SK-N-SH (cell line): ENCODE data around the gene BCAR3. TPM values are rescaled to one million over a fixed set of nuclear protein-coding genes. Genes with fewer than 3 reads are reported as not detected.

Experiments
- CTCF ChIA-PET: fragments of 300-600, 350-600 bp; formaldehyde crosslinking; extraction: SDS; loops from one replicate; lab custom pipeline; 2021; lab: Yijun Ruan, JAX
- POLR2A ChIA-PET: fragments of 350-600 bp; sonication (Branson Sonifier 250); formaldehyde crosslinking; extraction: SDS; loops from one replicate; lab custom pipeline; 2020; ENCODE audit warnings: antibody characterized with exemption, inconsistent platforms; lab: Yijun Ruan, JAX
- DNase-seq: peaks from one replicate; pipeline ENCODE4 v3.0.0; 2012
- H2AFZ ChIP-seq: fragments of 200-600 bp; sonication (generic); 2 replicates; pipeline ENCODE4 v1.8.1; 2016; ENCODE audit warnings: antibody characterized with exemption, mild to moderate bottlenecking, low read depth
- H3F3A ChIP-seq: fragments of 200-600 bp; sonication (generic); replicated peaks from 2 replicates; pipeline ENCODE3; 2016; ENCODE audit warnings: antibody characterized with exemption, mild to moderate bottlenecking; ENCODE audit not compliant: insufficient read depth
- H3K27ac ChIP-seq, 2 experiments: fragments of 200-500 bp in 1 of 2; fragments of 200-600 bp in 1 of 2; sonication (Bioruptor generic) in 1 of 2; sonication (generic), shearing (Covaris generic) in 1 of 2; 2 replicates each; pipeline versions ENCODE4 v1.5.1 to v1.6.1; 2014 to 2016; ENCODE audit warnings: low read depth in 2 of 2, inconsistent platforms in 1 of 2, low read length in 1 of 2, mild to moderate bottlenecking in 1 of 2, mixed read lengths in 1 of 2
- H3K27me3 ChIP-seq: fragments of 200-600 bp; sonication (generic), shearing (Covaris generic); 2 replicates; pipeline ENCODE4 v1.6.1; 2016; ENCODE audit warnings: mixed run types; ENCODE audit not compliant: insufficient read depth
- H3K36me3 ChIP-seq, 2 experiments: fragments of 200-500 bp in 1 of 2; fragments of 200-600 bp in 1 of 2; sonication (Bioruptor generic) in 1 of 2; sonication (generic) in 1 of 2; replicated peaks in 1 of 2; 2 replicates each; pipeline versions ENCODE3 to v1.5.1; 2014 to 2016; ENCODE audit warnings: low read length in 1 of 2, mild to moderate bottlenecking in 1 of 2; ENCODE audit not compliant: insufficient read depth in 2 of 2, control insufficient read depth in 1 of 2
- H3K4me1 ChIP-seq, 2 experiments: fragments of 200-500 bp in 1 of 2; fragments of 200-600 bp in 1 of 2; sonication (Bioruptor generic) in 1 of 2; sonication (generic), shearing (Covaris generic) in 1 of 2; 2 replicates each; pipeline versions ENCODE4 v1.5.1 to v1.6.1; 2014 to 2016; ENCODE audit warnings: low read depth in 1 of 2, low read length in 1 of 2, mixed run types in 1 of 2; ENCODE audit not compliant: insufficient read depth in 2 of 2, control insufficient read depth in 1 of 2
- H3K4me2 ChIP-seq: fragments of 200-600 bp; sonication (generic), shearing (Covaris generic); 2 replicates; pipeline ENCODE4 v1.6.1; 2017; ENCODE audit warnings: mixed run types
- H3K4me3 ChIP-seq, 2 experiments: fragments of 200-500 bp in 1 of 2; fragments of 200-600 bp in 1 of 2; sonication (Bioruptor generic) in 1 of 2; sonication (generic), shearing (Covaris generic) in 1 of 2; 2 replicates each; pipeline versions ENCODE4 v1.5.1 to v1.8.1; 2014 to 2016; ENCODE audit warnings: low read depth in 2 of 2, inconsistent platforms in 1 of 2, low read length in 1 of 2, mild to moderate bottlenecking in 1 of 2, mixed read lengths in 1 of 2, moderate library complexity in 1 of 2
- H3K79me2 ChIP-seq: fragments of 200-600 bp; sonication (generic); 2 replicates; pipeline ENCODE4 v1.8.1; 2017; ENCODE audit warnings: mild to moderate bottlenecking; ENCODE audit not compliant: insufficient read depth
- H3K9ac ChIP-seq: fragments of 200-600 bp; sonication (generic); 2 replicates; pipeline ENCODE4 v1.6.1; 2017; ENCODE audit warnings: mixed run types
- H3K9me2 ChIP-seq: fragments of 200-600 bp; sonication (generic); 2 replicates; pipeline ENCODE4 v1.6.1; 2017; ENCODE audit warnings: mixed run types
- H3K9me3 ChIP-seq: fragments of 200-600 bp; sonication (generic); 2 replicates; pipeline ENCODE4 v1.6.1; 2017; ENCODE audit warnings: mixed run types, mild to moderate bottlenecking, moderate library complexity
- H4K20me1 ChIP-seq: fragments of 200-600 bp; sonication (generic); 2 replicates; pipeline ENCODE4 v1.6.1; 2017; ENCODE audit warnings: mild to moderate bottlenecking, mixed run types; ENCODE audit not compliant: insufficient read depth
- ELF1 ChIP-seq: IDR thresholded peaks from 2 replicates; pipeline ENCODE4 v1.4.0; 2012
- EP300 ChIP-seq, 2 experiments: IDR thresholded peaks; 2 replicates each; pipeline versions ENCODE4 v1.4.0 to v1.6.1; 2012; ENCODE audit warnings: borderline replicate concordance in 1 of 2, low read depth in 1 of 2, low read length in 1 of 2
- EZH2phosphoT487 ChIP-seq: fragments of 200-600 bp; sonication (generic); IDR thresholded peaks from 2 replicates; pipeline ENCODE4 v1.6.1; 2017; ENCODE audit warnings: low read depth, mixed run types, mild to moderate bottlenecking, antibody characterized with exemption, moderate library complexity, borderline replicate concordance
- FOSL2 ChIP-seq: IDR thresholded peaks from 2 replicates; pipeline ENCODE4 v1.4.0; 2012; ENCODE audit warnings: low read depth, mild to moderate bottlenecking, moderate library complexity, borderline replicate concordance
- FOXJ3 ChIP-seq: sonication (generic); formaldehyde crosslinking; IDR thresholded peaks from 2 replicates; pipeline ENCODE4 v1.5.1; 2020; ENCODE audit warnings: mild to moderate bottlenecking, missing genetic modification reagents
- FOXM1 ChIP-seq: IDR thresholded peaks from 2 replicates; pipeline ENCODE4 v1.4.0; 2012; ENCODE audit warnings: low read depth, mild to moderate bottlenecking
- GABPA ChIP-seq: IDR thresholded peaks from 2 replicates; pipeline ENCODE4 v1.4.0; 2012; ENCODE audit warnings: low read depth, mild to moderate bottlenecking
- GATA2 ChIP-seq: sonication (generic); formaldehyde crosslinking; IDR thresholded peaks from 2 replicates; pipeline ENCODE4 v1.5.0; 2020; ENCODE audit warnings: mild to moderate bottlenecking, missing genetic modification reagents
- JUND ChIP-seq: IDR thresholded peaks from 2 replicates; pipeline ENCODE4 v1.4.0; 2012
- MAX ChIP-seq: IDR thresholded peaks from 2 replicates; pipeline ENCODE4 v1.4.0; 2012; ENCODE audit warnings: low read depth
- MEF2A ChIP-seq: IDR thresholded peaks from 2 replicates; pipeline ENCODE4 v1.4.0; 2012; ENCODE audit warnings: low read depth, borderline replicate concordance
- MXI1 ChIP-seq: IDR thresholded peaks from 2 replicates; pipeline ENCODE4 v1.6.1; 2012; ENCODE audit warnings: mild to moderate bottlenecking, low read depth, low read length, improper control_type of control experiment
- NFIC ChIP-seq: IDR thresholded peaks from 2 replicates; pipeline ENCODE4 v1.4.0; 2012; ENCODE audit warnings: borderline replicate concordance
- NRF1 ChIP-seq: IDR thresholded peaks from 2 replicates; pipeline ENCODE4 v1.6.1; 2012; ENCODE audit warnings: low read depth, mild to moderate bottlenecking, low read length
- POLR2AphosphoS5 ChIP-seq: IDR thresholded peaks from 2 replicates; pipeline ENCODE4 v1.6.1; 2012; ENCODE audit warnings: low read depth, low read length
- RAD21 ChIP-seq: IDR thresholded peaks from 2 replicates; pipeline ENCODE4 v1.6.1; 2012; ENCODE audit warnings: mild to moderate bottlenecking, low read length
- RCOR1 ChIP-seq: fragments of 150-350 bp; IDR thresholded peaks from 2 replicates; pipeline ENCODE4 v1.6.1; 2017; ENCODE audit warnings: antibody characterized with exemption, low read length
- RFX5 ChIP-seq: IDR thresholded peaks from 2 replicates; pipeline ENCODE4 v1.6.1; 2012; ENCODE audit warnings: mild to moderate bottlenecking, improper control_type of control experiment, low read length
- RXRA ChIP-seq: IDR thresholded peaks from 2 replicates; pipeline ENCODE4 v1.4.0; 2012; ENCODE audit warnings: low read depth, mild to moderate bottlenecking, borderline replicate concordance
- SIN3A ChIP-seq: IDR thresholded peaks from 2 replicates; pipeline ENCODE4 v1.6.1; 2012; ENCODE audit warnings: low read depth, mild to moderate bottlenecking, low read length, moderate library complexity, borderline replicate concordance
- SMC3 ChIP-seq: IDR thresholded peaks from 2 replicates; pipeline ENCODE4 v1.6.1; 2012; ENCODE audit warnings: low read depth, low read length, improper control_type of control experiment
- TCF12 ChIP-seq: IDR thresholded peaks from 2 replicates; pipeline ENCODE4 v1.4.0; 2012
- TEAD4 ChIP-seq: IDR thresholded peaks from 2 replicates; pipeline ENCODE4 v1.4.0; 2012; ENCODE audit warnings: mild to moderate bottlenecking, borderline replicate concordance; ENCODE audit not compliant: insufficient read depth
- USF1 ChIP-seq: IDR thresholded peaks from 2 replicates; pipeline ENCODE4 v1.4.0; 2012; ENCODE audit warnings: low read depth, borderline replicate concordance
- USF2 ChIP-seq: fragments of 150-350 bp; IDR thresholded peaks from 2 replicates; pipeline ENCODE4 v1.6.1; 2017; ENCODE audit warnings: antibody characterized with exemption, low read length, low read depth, borderline replicate concordance
- WGBS: methylation state at CpG from one replicate; pipeline ENCODE4 v1.1.6; 2017; ENCODE audit warnings: low lambda C conversion rate; 5-methylcytosine and 5-hydroxymethylcytosine counted together
- polyA plus RNA-seq, 3 experiments: library from polyadenylated mRNA; depleted of rRNA; stranded (reverse); fragments of >200 nt; gene quantifications; 2 replicates each; pipeline ENCODE4 v1.2.3, GENCODE V29; 2012
- TF ChIP-seq, protein P1 (sequence below): fragments of 150-350 bp; IDR thresholded peaks from 2 replicates; pipeline ENCODE4 v1.6.1; 2016; ENCODE audit warnings: mild to moderate bottlenecking, low read depth, low read length
- TF ChIP-seq, protein P2 (sequence below): fragments of 200-600 bp; sonication (generic); IDR thresholded peaks from 2 replicates; pipeline ENCODE4 v1.6.1; 2017; ENCODE audit warnings: antibody characterized with exemption, mild to moderate bottlenecking, moderate library complexity

Gene BCAR3
- polyA plus RNA-seq, 1 of the 3 experiments (the other 2 are of a cell fraction) = 58.4 TPM

DNA sequence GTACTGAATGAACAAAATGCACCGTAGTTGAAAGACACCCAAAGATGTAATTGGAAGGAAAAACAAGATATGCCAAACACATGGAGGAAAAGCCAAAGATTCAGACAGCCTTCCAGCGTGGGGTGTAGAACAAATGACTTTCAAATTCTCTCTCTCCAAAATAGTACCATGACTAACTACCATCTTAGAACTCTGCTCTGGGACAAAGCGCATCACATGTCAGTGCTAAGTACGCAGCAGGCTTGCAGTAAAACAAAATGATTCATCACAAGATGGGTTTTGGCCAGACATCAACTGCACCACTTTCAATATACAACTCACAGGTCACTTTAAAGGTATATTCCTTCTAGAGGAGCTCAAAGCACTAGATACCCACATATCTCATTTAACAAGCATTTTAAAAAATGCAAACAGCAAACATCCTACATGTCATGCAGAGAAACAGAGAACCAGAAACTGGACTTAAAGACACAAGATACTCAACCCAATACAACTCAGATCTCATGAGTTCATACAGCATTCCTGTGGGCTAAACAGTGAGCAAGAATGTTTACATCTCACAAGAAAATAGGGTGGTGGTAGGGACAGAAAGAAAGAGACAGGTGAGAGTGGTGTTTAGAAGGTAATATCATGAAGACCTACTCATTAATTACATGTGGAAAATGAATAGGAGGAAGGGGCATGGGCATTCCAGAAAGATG is 75.7 kb downstream of the BCAR3 start:
- Histone ChIP-seq H2AFZ (no peak overlapping the region), H3K9me2 (no peaks in the 10 kb centered on the region), H3K4me1 (peaks cover 56% of the 10 kb centered on the region in 2 experiments), H3K9me3 (no peaks in the 10 kb centered on the region), H3F3A (peaks cover 68% of the 10 kb centered on the region), H3K27ac (peak overlapping the region; percentile 40 to 98; a peak in 3 of 4 replicates), H4K20me1 (peaks cover 74% of the 10 kb centered on the region), H3K4me2 (peak overlapping the region; percentile 55), H3K9ac (peak overlapping the region; percentile 19; the same call in 1 of the 2 replicates), H3K4me3 (no peak overlapping the region), H3K36me3 (peaks cover 0 to 21% of the 10 kb centered on the region in 2 experiments), H3K27me3 (no peaks in the 10 kb centered on the region), H3K79me2 (peaks cover 98% of the 10 kb centered on the region)
- CTCF ChIA-PET = interaction anchor here (1.0 kb wide), 1 partner anchor 238 kb away, joined by 4 read pairs; no protein-coding TSS in a partner anchor
- 18% methylated on average over 4 of the region's 4 CpGs for WGBS
- DNase-seq = no peak
- POLR2A ChIA-PET = no interaction called here
- TF ChIP-seq RAD21 (no peak), TEAD4 (no peak), USF2 (no peak), MXI1 (no peak), JUND (peak; percentile 75), EP300 (IDR thresholded peaks at IDR 0.05; ENCODE audit: borderline replicate concordance in 1 of 2, low read depth in 1 of 2, low read length in 1 of 2) (peak in 1 of 2 experiments; percentile 17; a peak in 1 of 4 replicates), MEF2A (peak; percentile 79; the same call in 1 of the 2 replicates), FOXJ3 (CRISPR knock-in tag) (no peak), GATA2 (CRISPR knock-in tag) (no peak), NRF1 (no peak), GABPA (no peak), RFX5 (no peak), NFIC (peak; percentile 84), USF1 (peak; percentile 59; the same call in 1 of the 2 replicates), RCOR1 (no peak), EZH2phosphoT487 (no peak), FOSL2 (peak; percentile 85), SMC3 (no peak), SIN3A (peak; percentile 39; the same call in 1 of the 2 replicates), TCF12 (peak; percentile 73), ELF1 (no peak), MAX (peak; percentile 84; the same call in 1 of the 2 replicates), FOXM1 (no peak), RXRA (peak; percentile 8; the same call in 1 of the 2 replicates), POLR2AphosphoS5 (0 out of 2 replicates have a peak, but pooled peaks have one; percentile 19)
- TF ChIP-seq, protein P1, sequence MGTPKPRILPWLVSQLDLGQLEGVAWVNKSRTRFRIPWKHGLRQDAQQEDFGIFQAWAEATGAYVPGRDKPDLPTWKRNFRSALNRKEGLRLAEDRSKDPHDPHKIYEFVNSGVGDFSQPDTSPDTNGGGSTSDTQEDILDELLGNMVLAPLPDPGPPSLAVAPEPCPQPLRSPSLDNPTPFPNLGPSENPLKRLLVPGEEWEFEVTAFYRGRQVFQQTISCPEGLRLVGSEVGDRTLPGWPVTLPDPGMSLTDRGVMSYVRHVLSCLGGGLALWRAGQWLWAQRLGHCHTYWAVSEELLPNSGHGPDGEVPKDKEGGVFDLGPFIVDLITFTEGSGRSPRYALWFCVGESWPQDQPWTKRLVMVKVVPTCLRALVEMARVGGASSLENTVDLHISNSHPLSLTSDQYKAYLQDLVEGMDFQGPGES = no peak
- TF ChIP-seq, protein P2, sequence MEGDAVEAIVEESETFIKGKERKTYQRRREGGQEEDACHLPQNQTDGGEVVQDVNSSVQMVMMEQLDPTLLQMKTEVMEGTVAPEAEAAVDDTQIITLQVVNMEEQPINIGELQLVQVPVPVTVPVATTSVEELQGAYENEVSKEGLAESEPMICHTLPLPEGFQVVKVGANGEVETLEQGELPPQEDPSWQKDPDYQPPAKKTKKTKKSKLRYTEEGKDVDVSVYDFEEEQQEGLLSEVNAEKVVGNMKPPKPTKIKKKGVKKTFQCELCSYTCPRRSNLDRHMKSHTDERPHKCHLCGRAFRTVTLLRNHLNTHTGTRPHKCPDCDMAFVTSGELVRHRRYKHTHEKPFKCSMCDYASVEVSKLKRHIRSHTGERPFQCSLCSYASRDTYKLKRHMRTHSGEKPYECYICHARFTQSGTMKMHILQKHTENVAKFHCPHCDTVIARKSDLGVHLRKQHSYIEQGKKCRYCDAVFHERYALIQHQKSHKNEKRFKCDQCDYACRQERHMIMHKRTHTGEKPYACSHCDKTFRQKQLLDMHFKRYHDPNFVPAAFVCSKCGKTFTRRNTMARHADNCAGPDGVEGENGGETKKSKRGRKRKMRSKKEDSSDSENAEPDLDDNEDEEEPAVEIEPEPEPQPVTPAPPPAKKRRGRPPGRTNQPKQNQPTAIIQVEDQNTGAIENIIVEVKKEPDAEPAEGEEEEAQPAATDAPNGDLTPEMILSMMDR = no peak
